GM19438 (cell line): ENCODE data around the gene SDK2.

Experiments
- ATAC-seq: cut with Tn5 transposase; IDR thresholded peaks from one replicate; pipeline ENCODE4 v1.9.1; 2021; ENCODE audit warnings: low read depth; ENCODE audit not compliant: unreplicated experiment

The SDK2 gene

GRCh38 chr17:73359987-73360410 is 284.2 kb downstream of the SDK2 start:
- no peak for ATAC-seq

GRCh38 chr17:73359352-73359751 is 284.9 kb downstream of the SDK2 start:
- ATAC-seq, result no peak

- no peak for ATAC-seq
These were observed 285.6 kb downstream of the SDK2 start for GRCh38 chr17:73358668-73359067.

- ATAC-seq, result no peak
These were observed 286.3 kb downstream of the SDK2 start for GRCh38 chr17:73357981-73358380.

- no peak for ATAC-seq
These were observed 286.9 kb downstream of the SDK2 start for GRCh38 chr17:73357318-73357717.

- no peak for ATAC-seq
These were observed 287.6 kb downstream of the SDK2 start for GRCh38 chr17:73356561-73357170.

GRCh38 chr17:73354423-73355284 is 289.6 kb downstream of the SDK2 start:
- no peak for ATAC-seq

GRCh38 chr17:73352261-73352660 is 292.0 kb downstream of the SDK2 start:
- ATAC-seq, result no peak

GRCh38 chr17:73351764-73352163 is 292.5 kb downstream of the SDK2 start:
- no peak for ATAC-seq

GRCh38 chr17:73350864-73351263 is 293.4 kb downstream of the SDK2 start:
- no peak for ATAC-seq

GRCh38 chr17:73349647-73350046 is 294.6 kb downstream of the SDK2 start:
- ATAC-seq, result no peak

GRCh38 chr17:73349138-73349537 is 295.1 kb downstream of the SDK2 start:
- no peak for ATAC-seq

GRCh38 chr17:73348829-73349095 is 295.5 kb downstream of the SDK2 start:
- ATAC-seq, result no peak

GRCh38 chr17:73348018-73348828 is 296.0 kb downstream of the SDK2 start:
- no peak for ATAC-seq

GRCh38 chr17:73347351-73347750 is 296.9 kb downstream of the SDK2 start:
- no peak for ATAC-seq

- ATAC-seq, result no peak
These were observed 297.6 kb downstream of the SDK2 start for GRCh38 chr17:73346501-73347162.

GRCh38 chr17:73343739-73344454 is 300.3 kb downstream of the SDK2 start:
- ATAC-seq, result no peak

GRCh38 chr17:73343168-73343634 is 301.0 kb downstream of the SDK2 start:
- no peak for ATAC-seq

- ATAC-seq, result no peak
These were observed 301.6 kb downstream of the SDK2 start for GRCh38 chr17:73342541-73343167.

GRCh38 chr17:73342050-73342522 is 302.2 kb downstream of the SDK2 start:
- ATAC-seq, result no peak
